Naive thymus-derived CD4-positive, alpha-beta T cell (primary cell): ENCODE data around the gene LARGE1. TPM values are rescaled to one million over a fixed set of nuclear protein-coding genes. Genes with fewer than 3 reads are reported as not detected.

Source experiments
- ATAC-seq: fragments of 150-1000 bp; cut with Tn5 transposase; 2 replicates; pipeline ENCODE4 v1.10.0; 2021; ENCODE audit warnings: mild to moderate bottlenecking, moderate library complexity
- CTCF ChIA-PET: fragments of 350-600 bp; sonication (Branson Sonifier 250); formaldehyde crosslinking; loops from one replicate; lab custom pipeline; 2021; ENCODE audit warnings: antibody characterized with exemption; lab: Charles Lee
- POLR2A ChIA-PET: fragments of 350-600 bp; sonication (Branson Sonifier 250); formaldehyde crosslinking; loops from one replicate; lab custom pipeline; 2021; ENCODE audit warnings: antibody characterized with exemption, inconsistent platforms; lab: Charles Lee
- DNase-seq, 9 donors: peaks; one replicate each; pipeline versions ENCODE4 v3.0.0 to v3.0.0-alpha.2; 2020 to 2022; ENCODE audit warnings: mixed read lengths in 1 of 9
- H3K27ac ChIP-seq: one replicate; pipeline ENCODE4 v1.7.0; 2013; ENCODE audit warnings: mild to moderate bottlenecking, low read depth, low read length, moderate library complexity
- H3K27me3 ChIP-seq, 2 donors: one replicate each; pipeline ENCODE4 v1.7.0; 2013; ENCODE audit warnings: low read length in 2 of 2, mild to moderate bottlenecking in 2 of 2, moderate library complexity in 2 of 2; ENCODE audit not compliant: control insufficient read depth in 2 of 2, insufficient read depth in 2 of 2
- H3K36me3 ChIP-seq, 3 experiments: 1 replicate in 2 of 3; 2 replicates in 1 of 3; pipeline ENCODE4 v1.7.0; 2013; ENCODE audit warnings: low read length in 3 of 3, mild to moderate bottlenecking in 3 of 3, moderate library complexity in 1 of 3; ENCODE audit not compliant: insufficient read depth in 3 of 3, control insufficient read depth in 2 of 3
- H3K4me1 ChIP-seq, 2 donors: one replicate each; pipeline ENCODE4 v1.7.0; 2013; ENCODE audit warnings: low read length in 2 of 2, mild to moderate bottlenecking in 2 of 2, moderate library complexity in 1 of 2; ENCODE audit not compliant: control insufficient read depth in 2 of 2, insufficient read depth in 2 of 2
- H3K4me3 ChIP-seq: 2 replicates; pipeline ENCODE4 v1.7.0; 2013; ENCODE audit warnings: mild to moderate bottlenecking, low read length
- H3K9me3 ChIP-seq, 3 experiments: 1 replicate in 2 of 3; 2 replicates in 1 of 3; pipeline ENCODE4 v1.7.0; 2013; ENCODE audit warnings: low read length in 3 of 3; ENCODE audit not compliant: control insufficient read depth in 2 of 3
- H3K27ac Mint-ChIP-seq, 9 donors: one replicate each; pipeline ENCODE4 v1.8.0; 2020 to 2022; ENCODE audit warnings: mixed read lengths in 9 of 9, mild to moderate bottlenecking in 8 of 9, moderate library complexity in 5 of 9, inconsistent platforms in 2 of 9
- H3K27me3 Mint-ChIP-seq, 5 donors: one replicate each; pipeline ENCODE4 v1.8.0; 2021 to 2022; ENCODE audit warnings: mixed read lengths in 5 of 5, mild to moderate bottlenecking in 1 of 5
- H3K36me3 Mint-ChIP-seq, 5 donors: one replicate each; pipeline ENCODE4 v1.8.0; 2020 to 2022; ENCODE audit warnings: mixed read lengths in 5 of 5, mild to moderate bottlenecking in 3 of 5, inconsistent platforms in 1 of 5
- H3K4me1 Mint-ChIP-seq, 7 donors: one replicate each; pipeline ENCODE4 v1.8.0; 2020 to 2022; ENCODE audit warnings: mixed read lengths in 7 of 7, mild to moderate bottlenecking in 3 of 7, inconsistent platforms in 1 of 7
- H3K4me3 Mint-ChIP-seq, 10 donors: one replicate each; pipeline ENCODE4 v1.8.0; 2020 to 2022; ENCODE audit warnings: mild to moderate bottlenecking in 10 of 10, mixed read lengths in 10 of 10, moderate library complexity in 6 of 10, inconsistent platforms in 2 of 10
- H3K9me3 Mint-ChIP-seq, 11 donors: one replicate each; pipeline ENCODE4 v1.8.0; 2020 to 2022; ENCODE audit warnings: mixed read lengths in 11 of 11, mild to moderate bottlenecking in 4 of 11, inconsistent platforms in 1 of 11, moderate library complexity in 1 of 11
- intact Hi-C, 2 donors: fragments of 100-400 bp; cut with micrococcal nuclease; formaldehyde crosslinking; loops; one replicate each; pipeline ENCODE4 v1.15.1; 2023
- polyA plus RNA-seq, 2 donors: library from polyadenylated mRNA; unstranded; fragments of 300-500 nt; fragmentation: Illumina TruSeq; gene quantifications; one replicate each; pipeline ENCODE4 v1.2.3, GENCODE V29; 2021
- total RNA-seq, 6 experiments: library from RNA in 5 of 6; stranded (reverse) in 5 of 6; gene quantifications; 1 replicate in 5 of 6; 2 replicates in 1 of 6; pipeline ENCODE4 v1.2.3 and lab custom pipeline; 2021 to 2026

Gene LARGE1
- total and polyA plus RNA-seq, 7 experiments from 2014 or later: 2.3 to 4.8 (median 3.0) TPM; not detected in 3

- H3K4me1 ChIP-seq: no peaks in the 10 kb centered on the region
- ChIA-PET CTCF (no interaction called here), POLR2A (no interaction called here)
- Mint-ChIP-seq H3K27ac (no peak overlapping the region), H3K9me3 (peaks cover 0 to 13% (median 4%) of the 10 kb centered on the region in 11 donors), H3K36me3 (no peaks in the 10 kb centered on the region), H3K4me1 (no peaks in the 10 kb centered on the region), H3K27me3 (peaks cover 0 to 1% (median 0%) of the 10 kb centered on the region in 5 donors), H3K4me3 (no peak overlapping the region)
- no peak overlapping the region for H3K27ac ChIP-seq
- H3K4me3 ChIP-seq: no peak overlapping the region
- H3K9me3 ChIP-seq: no peaks in the 10 kb centered on the region
- H3K27me3 ChIP-seq: no peaks in the 10 kb centered on the region
- DNase-seq: no peak
- H3K36me3 ChIP-seq: no peaks in the 10 kb centered on the region
- intact Hi-C loops: no loop called here
- ATAC-seq: no peak
Observed at GRCh38 chr22:33771136-33771535, 149.1 kb downstream of the LARGE1 start.

GRCh38 chr22:33770723-33771122 is 149.6 kb downstream of the LARGE1 start:
- ATAC-seq: no peak
- H3K4me1 ChIP-seq: no peaks in the 10 kb centered on the region
- intact Hi-C loops: no loop called here
- peaks cover 0 to 13% (median 7%) of the 10 kb centered on the region in 11 donors for H3K9me3 Mint-ChIP-seq
- DNase-seq: no peak
- H3K36me3 Mint-ChIP-seq: no peaks in the 10 kb centered on the region
- H3K4me3 Mint-ChIP-seq: no peak overlapping the region
- no peaks in the 10 kb centered on the region for H3K36me3 ChIP-seq
- no peak overlapping the region for H3K27ac Mint-ChIP-seq
- ChIA-PET POLR2A (no interaction called here), CTCF (no interaction called here)
- H3K27ac ChIP-seq: no peak overlapping the region
- H3K27me3 ChIP-seq: no peaks in the 10 kb centered on the region
- peaks cover 0 to 5% (median 0%) of the 10 kb centered on the region in 5 donors for H3K27me3 Mint-ChIP-seq
- H3K4me3 ChIP-seq: no peak overlapping the region
- H3K9me3 ChIP-seq: no peaks in the 10 kb centered on the region
- H3K4me1 Mint-ChIP-seq: no peaks in the 10 kb centered on the region

GRCh38 chr22:33766091-33766490 is 154.2 kb downstream of the LARGE1 start:
- Histone ChIP-seq H3K9me3 (no peaks in the 10 kb centered on the region), H3K4me1 (no peaks in the 10 kb centered on the region), H3K27me3 (no peaks in the 10 kb centered on the region), H3K27ac (no peak overlapping the region), H3K4me3 (no peak overlapping the region), H3K36me3 (no peaks in the 10 kb centered on the region)
- DNase-seq (no peak), ATAC-seq (no peak)
- Mint-ChIP-seq H3K4me1 (no peaks in the 10 kb centered on the region), H3K36me3 (peaks cover 0 to 3% (median 0%) of the 10 kb centered on the region in 5 donors), H3K27ac (no peak overlapping the region), H3K27me3 (peaks cover 0 to 6% (median 0%) of the 10 kb centered on the region in 5 donors), H3K4me3 (no peak overlapping the region), H3K9me3 (peaks cover 3 to 29% (median 7%) of the 10 kb centered on the region in 11 donors)
- intact Hi-C loops: no loop called here
- ChIA-PET CTCF (no interaction called here), POLR2A (no interaction called here)

GRCh38 chr22:33758961-33759360 is 161.3 kb downstream of the LARGE1 start:
- Histone ChIP-seq H3K4me1 (no peaks in the 10 kb centered on the region), H3K4me3 (no peak overlapping the region), H3K36me3 (no peaks in the 10 kb centered on the region), H3K27me3 (no peaks in the 10 kb centered on the region), H3K27ac (no peak overlapping the region), H3K9me3 (no peaks in the 10 kb centered on the region)
- peaks cover 0 to 11% (median 0%) of the 10 kb centered on the region in 5 donors for H3K36me3 Mint-ChIP-seq
- peaks cover 1 to 36% (median 20%) of the 10 kb centered on the region in 11 donors for H3K9me3 Mint-ChIP-seq
- DNase-seq (no peak), ATAC-seq (no peak)
- intact Hi-C loops: no loop called here
- ChIA-PET CTCF (no interaction called here), POLR2A (no interaction called here)
- H3K27me3 Mint-ChIP-seq: peaks cover 0 to 8% (median 0%) of the 10 kb centered on the region in 5 donors
- H3K4me1 Mint-ChIP-seq: no peaks in the 10 kb centered on the region
- H3K4me3 Mint-ChIP-seq: no peak overlapping the region
- no peak overlapping the region for H3K27ac Mint-ChIP-seq

- H3K4me1 ChIP-seq: no peaks in the 10 kb centered on the region
- no peaks in the 10 kb centered on the region for H3K27me3 ChIP-seq
- Mint-ChIP-seq H3K4me3 (no peak overlapping the region), H3K27ac (no peak overlapping the region), H3K27me3 (peaks cover 0 to 8% (median 0%) of the 10 kb centered on the region in 5 donors), H3K36me3 (peaks cover 0 to 11% (median 0%) of the 10 kb centered on the region in 5 donors), H3K4me1 (no peaks in the 10 kb centered on the region), H3K9me3 (peaks cover 1 to 38% (median 20%) of the 10 kb centered on the region in 11 donors)
- ChIA-PET POLR2A (no interaction called here), CTCF (no interaction called here)
- no peaks in the 10 kb centered on the region for H3K36me3 ChIP-seq
- no peak overlapping the region for H3K4me3 ChIP-seq
- no peaks in the 10 kb centered on the region for H3K9me3 ChIP-seq
- ATAC-seq (no peak), DNase-seq (no peak)
- no peak overlapping the region for H3K27ac ChIP-seq
- intact Hi-C loops: no loop called here
Observed at GRCh38 chr22:33757802-33758483, 162.3 kb downstream of the LARGE1 start.

GRCh38 chr22:33757041-33757801 is 163.1 kb downstream of the LARGE1 start:
- Histone ChIP-seq H3K4me3 (no peak overlapping the region), H3K4me1 (no peaks in the 10 kb centered on the region), H3K27ac (no peak overlapping the region), H3K9me3 (no peaks in the 10 kb centered on the region), H3K27me3 (no peaks in the 10 kb centered on the region), H3K36me3 (no peaks in the 10 kb centered on the region)
- no peak overlapping the region for H3K4me3 Mint-ChIP-seq
- H3K4me1 Mint-ChIP-seq: no peaks in the 10 kb centered on the region
- H3K36me3 Mint-ChIP-seq: peaks cover 0 to 11% (median 0%) of the 10 kb centered on the region in 5 donors
- ATAC-seq: no peak
- peaks cover 3 to 43% (median 20%) of the 10 kb centered on the region in 11 donors for H3K9me3 Mint-ChIP-seq
- CTCF ChIA-PET: no interaction called here
- H3K27me3 Mint-ChIP-seq: peaks cover 0 to 8% (median 0%) of the 10 kb centered on the region in 5 donors
- intact Hi-C loops: no loop called here
- POLR2A ChIA-PET: no interaction called here
- no peak overlapping the region for H3K27ac Mint-ChIP-seq
- DNase-seq: no peak
